HEK293 (cell line): ENCODE data around the gene PHKG2.

Source experiments
- CTCF ChIA-PET: fragments of 350-600 bp; formaldehyde crosslinking; extraction: SDS; loops from one replicate; lab custom pipeline; 2021; ENCODE audit warnings: antibody characterized with exemption; lab: Yijun Ruan, JAX
- POLR2A ChIA-PET: fragments of 300-600 bp; formaldehyde crosslinking; extraction: SDS; loops from one replicate; lab custom pipeline; 2020; ENCODE audit warnings: antibody characterized with exemption, inconsistent platforms; lab: Yijun Ruan, JAX
- H3K27ac ChIP-seq: fragments of 200-500 bp; sonication (Bioruptor generic); 2 replicates; pipeline ENCODE4 v1.5.1; 2014; ENCODE audit warnings: low read depth, low read length, control low read depth, inconsistent platforms; ENCODE audit errors: extremely low read depth
- H3K36me3 ChIP-seq, 2 experiments: fragments of 200-500 bp in 1 of 2; sonication (Bioruptor generic) in 1 of 2; 1 replicate in 1 of 2; 2 replicates in 1 of 2; pipeline ENCODE4 v1.5.1; 2014 to 2017; ENCODE audit warnings: inconsistent platforms in 2 of 2, low read length in 2 of 2; ENCODE audit not compliant: control insufficient read depth in 2 of 2, insufficient read depth in 1 of 2
- H3K4me1 ChIP-seq: fragments of 200-500 bp; sonication (Bioruptor generic); 2 replicates; pipeline ENCODE4 v1.5.1; 2014; ENCODE audit warnings: mild to moderate bottlenecking, low read length, inconsistent platforms; ENCODE audit not compliant: control insufficient read depth, insufficient read depth
- H3K4me3 ChIP-seq: 2 replicates; pipeline ENCODE4 v1.5.1; 2011; ENCODE audit warnings: low read depth, mild to moderate bottlenecking, control low read depth, low read length, moderate library complexity
- H3K9me3 ChIP-seq: fragments of 200-500 bp; sonication (Bioruptor generic); 2 replicates; pipeline ENCODE4 v1.5.1; 2014; ENCODE audit warnings: low read depth, low read length, inconsistent platforms; ENCODE audit not compliant: control insufficient read depth, insufficient read depth
- HOXD13 ChIP-seq: sonication (generic); formaldehyde crosslinking; IDR thresholded peaks from 2 replicates; pipeline ENCODE4 v1.8.0; 2022; ENCODE audit warnings: missing genetic modification reagents, borderline replicate concordance
- KLF10 ChIP-seq: fragments of 450-650 bp; IDR thresholded peaks from 2 replicates; pipeline ENCODE4 v1.5.1; 2018; ENCODE audit warnings: missing biosample characterization, mild to moderate bottlenecking, missing genetic modification characterization
- OSR2 ChIP-seq: fragments of 450-650 bp; formaldehyde crosslinking; IDR thresholded peaks from 2 replicates; pipeline ENCODE4 v1.5.1; 2016; ENCODE audit warnings: missing biosample characterization, missing genetic modification characterization
- ZNF155 ChIP-seq: fragments of 450-650 bp; formaldehyde crosslinking; IDR thresholded peaks from 2 replicates; pipeline ENCODE4 v1.5.1; 2016; ENCODE audit warnings: missing biosample characterization, missing genetic modification characterization
- ZNF169 ChIP-seq: fragments of 450-650 bp; formaldehyde crosslinking; IDR thresholded peaks from 2 replicates; pipeline ENCODE4 v1.5.1; 2016; ENCODE audit warnings: missing biosample characterization, missing genetic modification characterization
- ZNF19 ChIP-seq: fragments of 450-650 bp; formaldehyde crosslinking; IDR thresholded peaks from 2 replicates; pipeline ENCODE4; 2016; ENCODE audit warnings: missing biosample characterization, missing genetic modification characterization, low read depth
- ZNF211 ChIP-seq: fragments of 450-650 bp; formaldehyde crosslinking; IDR thresholded peaks from 2 replicates; pipeline ENCODE4 v1.5.1; 2016; ENCODE audit warnings: low read depth, missing biosample characterization, missing genetic modification characterization
- ZNF23 ChIP-seq: fragments of 450-650 bp; formaldehyde crosslinking; IDR thresholded peaks from 2 replicates; pipeline ENCODE4 v1.5.1; 2016; ENCODE audit warnings: missing biosample characterization, missing genetic modification characterization, borderline replicate concordance
- ZNF24 ChIP-seq: fragments of 450-650 bp; formaldehyde crosslinking; IDR thresholded peaks from 2 replicates; pipeline ENCODE4 v1.5.1; 2016; ENCODE audit warnings: missing biosample characterization, missing genetic modification characterization
- ZNF366 ChIP-seq: fragments of 450-650 bp; formaldehyde crosslinking; conservative IDR thresholded peaks from 2 replicates; pipeline ENCODE4 v1.5.1; 2016; ENCODE audit warnings: missing biosample characterization, missing genetic modification characterization
- ZNF37A ChIP-seq: fragments of 450-650 bp; IDR thresholded peaks from 2 replicates; pipeline ENCODE4 v1.5.1; 2018; ENCODE audit warnings: missing biosample characterization, missing genetic modification characterization
- ZNF426 ChIP-seq: fragments of 450-650 bp; formaldehyde crosslinking; IDR thresholded peaks from 2 replicates; pipeline ENCODE4 v1.5.1; 2017; ENCODE audit warnings: missing biosample characterization, missing genetic modification characterization, mild to moderate bottlenecking, inconsistent platforms, moderate library complexity
- ZNF501 ChIP-seq: fragments of 450-650 bp; formaldehyde crosslinking; IDR thresholded peaks from 2 replicates; pipeline ENCODE4 v1.5.1; 2016; ENCODE audit warnings: missing biosample characterization, missing genetic modification characterization
- ZNF600 ChIP-seq: fragments of 450-650 bp; formaldehyde crosslinking; IDR thresholded peaks from 2 replicates; pipeline ENCODE4 v1.5.1; 2016; ENCODE audit warnings: missing biosample characterization, missing genetic modification characterization
- ZNF624 ChIP-seq: fragments of 450-650 bp; formaldehyde crosslinking; IDR thresholded peaks from 2 replicates; pipeline ENCODE4 v1.5.1; 2017; ENCODE audit warnings: missing biosample characterization, missing genetic modification characterization
- ZNF629 ChIP-seq: fragments of 450-650 bp; formaldehyde crosslinking; IDR thresholded peaks from 2 replicates; pipeline ENCODE4 v1.5.1; 2017; ENCODE audit warnings: missing biosample characterization, missing genetic modification characterization
- ZNF768 ChIP-seq: fragments of 450-650 bp; formaldehyde crosslinking; IDR thresholded peaks from 2 replicates; pipeline ENCODE4 v1.5.1; 2018; ENCODE audit warnings: missing biosample characterization, mild to moderate bottlenecking, missing genetic modification characterization
- ZNF837 ChIP-seq: fragments of 450-650 bp; formaldehyde crosslinking; IDR thresholded peaks from 2 replicates; pipeline ENCODE4 v1.5.1; 2016; ENCODE audit warnings: missing biosample characterization, missing genetic modification characterization
- TF ChIP-seq, protein P1 (sequence below): fragments of 450-650 bp; formaldehyde crosslinking; IDR thresholded peaks from 2 replicates; pipeline ENCODE4 v1.5.1; 2016; ENCODE audit warnings: missing biosample characterization, missing genetic modification characterization
- TF ChIP-seq, protein P2 (sequence below): fragments of 450-650 bp; formaldehyde crosslinking; IDR thresholded peaks from 2 replicates; pipeline ENCODE4 v1.5.1; 2017; ENCODE audit warnings: missing biosample characterization, missing genetic modification characterization
- TF ChIP-seq, protein P3 (sequence below): fragments of 450-650 bp; formaldehyde crosslinking; IDR thresholded peaks from 2 replicates; pipeline ENCODE4 v1.5.1; 2016; ENCODE audit warnings: missing biosample characterization, missing genetic modification characterization
- TF ChIP-seq, protein P4 (sequence below): fragments of 450-650 bp; formaldehyde crosslinking; IDR thresholded peaks from 2 replicates; pipeline ENCODE4 v1.5.1; 2016; ENCODE audit warnings: missing biosample characterization, missing genetic modification characterization
- TF ChIP-seq, protein P5 (sequence below): fragments of 450-650 bp; formaldehyde crosslinking; IDR thresholded peaks from 2 replicates; pipeline ENCODE4 v1.5.1; 2016; ENCODE audit warnings: missing biosample characterization, missing genetic modification characterization

Gene PHKG2

DNA sequence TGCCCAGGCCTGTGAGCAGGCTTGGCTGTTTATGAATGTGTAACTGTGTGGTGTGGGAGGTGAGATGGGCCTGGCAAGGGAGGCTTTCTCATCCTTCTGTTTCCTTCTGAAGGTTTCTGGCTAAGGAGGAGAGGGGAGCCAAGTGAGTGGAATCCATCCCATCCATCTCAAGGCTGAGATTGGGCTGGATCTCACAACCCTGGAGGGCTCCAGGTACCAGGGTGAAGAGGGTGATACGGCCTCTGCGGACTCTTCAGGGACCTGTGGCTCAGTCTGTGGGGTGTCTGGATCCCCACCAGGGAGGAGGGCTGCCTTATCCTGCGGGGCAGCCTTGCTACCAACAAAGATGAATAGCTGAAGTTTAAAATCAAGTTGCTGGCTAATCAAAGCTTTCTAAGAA, 31.8 kb downstream of the PHKG2 start:
- H3K4me3 ChIP-seq: no peak overlapping the region
- peaks cover 0 to 61% of the 10 kb centered on the region in 2 experiments; a peak in 1 of 3 replicates for H3K36me3 ChIP-seq
- H3K27ac ChIP-seq: no peak overlapping the region
- TF ChIP-seq ZNF23 (tag by site-specific recombination) (no peak), ZNF24 (tag by site-specific recombination) (no peak), ZNF600 (tag by site-specific recombination) (peak; percentile 88)
- TF ChIP-seq, protein P1, sequence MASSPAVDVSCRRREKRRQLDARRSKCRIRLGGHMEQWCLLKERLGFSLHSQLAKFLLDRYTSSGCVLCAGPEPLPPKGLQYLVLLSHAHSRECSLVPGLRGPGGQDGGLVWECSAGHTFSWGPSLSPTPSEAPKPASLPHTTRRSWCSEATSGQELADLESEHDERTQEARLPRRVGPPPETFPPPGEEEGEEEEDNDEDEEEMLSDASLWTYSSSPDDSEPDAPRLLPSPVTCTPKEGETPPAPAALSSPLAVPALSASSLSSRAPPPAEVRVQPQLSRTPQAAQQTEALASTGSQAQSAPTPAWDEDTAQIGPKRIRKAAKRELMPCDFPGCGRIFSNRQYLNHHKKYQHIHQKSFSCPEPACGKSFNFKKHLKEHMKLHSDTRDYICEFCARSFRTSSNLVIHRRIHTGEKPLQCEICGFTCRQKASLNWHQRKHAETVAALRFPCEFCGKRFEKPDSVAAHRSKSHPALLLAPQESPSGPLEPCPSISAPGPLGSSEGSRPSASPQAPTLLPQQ (tag by site-specific recombination): peak; percentile 1; the same call in 1 of the 2 replicates
- peaks cover under 1% of the 10 kb centered on the region for H3K4me1 ChIP-seq
- ChIA-PET CTCF (interaction anchor here (1.0 kb wide), 1 partner anchor 34 kb away, joined by 3 read pairs; no protein-coding TSS in a partner anchor), POLR2A (interaction anchor here (0.5 to 1.8 kb wide), 6 partner anchors 11 to 47 kb away, joined by 3 to 5 read pairs (median 3); partner anchors contain the start of gene PHKG2)
- H3K9me3 ChIP-seq: no peaks in the 10 kb centered on the region

DNA sequence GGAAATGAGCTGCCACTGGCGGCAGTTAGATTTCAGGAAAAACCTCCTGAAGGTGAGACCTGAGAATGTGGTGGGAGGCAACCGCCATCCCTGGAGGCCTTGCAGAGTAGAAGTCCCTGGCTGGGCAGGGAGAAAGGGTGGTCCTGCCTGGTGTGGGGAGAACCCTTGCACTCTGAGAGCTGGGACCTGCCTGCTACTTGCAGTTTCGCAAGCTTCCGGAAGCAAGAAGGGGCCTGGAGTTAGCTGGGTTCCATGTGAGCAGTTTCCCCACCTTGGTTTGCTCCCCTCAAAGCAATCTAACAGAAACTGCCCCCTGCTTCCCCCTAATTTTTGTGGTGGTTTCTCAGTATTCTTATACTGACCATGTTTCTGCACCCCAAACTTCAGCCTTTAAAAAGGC, 32.3 kb downstream of the PHKG2 start:
- ChIA-PET POLR2A (interaction anchor here (0.5 to 1.8 kb wide), 6 partner anchors 11 to 48 kb away, joined by 3 to 5 read pairs (median 3); partner anchors contain the start of gene PHKG2), CTCF (interaction anchor here (1.0 kb wide), 1 partner anchor 33 kb away, joined by 3 read pairs; no protein-coding TSS in a partner anchor)
- Histone ChIP-seq H3K9me3 (no peaks in the 10 kb centered on the region), H3K36me3 (peaks cover 0 to 66% of the 10 kb centered on the region in 2 experiments; a peak in 1 of 3 replicates), H3K4me3 (no peak overlapping the region), H3K4me1 (peaks cover 3% of the 10 kb centered on the region), H3K27ac (no peak overlapping the region)
- no peak for TF ChIP-seq ZNF426 (tag by site-specific recombination)
- no peak for TF ChIP-seq ZNF155 (tag by site-specific recombination)
- no peak for TF ChIP-seq ZNF501 (tag by site-specific recombination)
- TF ChIP-seq, protein P2, sequence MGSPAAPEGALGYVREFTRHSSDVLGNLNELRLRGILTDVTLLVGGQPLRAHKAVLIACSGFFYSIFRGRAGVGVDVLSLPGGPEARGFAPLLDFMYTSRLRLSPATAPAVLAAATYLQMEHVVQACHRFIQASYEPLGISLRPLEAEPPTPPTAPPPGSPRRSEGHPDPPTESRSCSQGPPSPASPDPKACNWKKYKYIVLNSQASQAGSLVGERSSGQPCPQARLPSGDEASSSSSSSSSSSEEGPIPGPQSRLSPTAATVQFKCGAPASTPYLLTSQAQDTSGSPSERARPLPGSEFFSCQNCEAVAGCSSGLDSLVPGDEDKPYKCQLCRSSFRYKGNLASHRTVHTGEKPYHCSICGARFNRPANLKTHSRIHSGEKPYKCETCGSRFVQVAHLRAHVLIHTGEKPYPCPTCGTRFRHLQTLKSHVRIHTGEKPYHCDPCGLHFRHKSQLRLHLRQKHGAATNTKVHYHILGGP (tag by site-specific recombination): no peak
- TF ChIP-seq, protein P3, sequence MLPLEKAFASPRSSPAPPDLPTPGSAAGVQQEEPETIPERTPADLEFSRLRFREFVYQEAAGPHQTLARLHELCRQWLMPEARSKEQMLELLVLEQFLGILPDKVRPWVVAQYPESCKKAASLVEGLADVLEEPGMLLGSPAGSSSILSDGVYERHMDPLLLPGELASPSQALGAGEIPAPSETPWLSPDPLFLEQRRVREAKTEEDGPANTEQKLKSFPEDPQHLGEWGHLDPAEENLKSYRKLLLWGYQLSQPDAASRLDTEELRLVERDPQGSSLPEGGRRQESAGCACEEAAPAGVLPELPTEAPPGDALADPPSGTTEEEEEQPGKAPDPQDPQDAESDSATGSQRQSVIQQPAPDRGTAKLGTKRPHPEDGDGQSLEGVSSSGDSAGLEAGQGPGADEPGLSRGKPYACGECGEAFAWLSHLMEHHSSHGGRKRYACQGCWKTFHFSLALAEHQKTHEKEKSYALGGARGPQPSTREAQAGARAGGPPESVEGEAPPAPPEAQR (tag by site-specific recombination): no peak
- no peak for TF ChIP-seq ZNF366 (tag by site-specific recombination)
- no peak for TF ChIP-seq ZNF169 (tag by site-specific recombination)
- TF ChIP-seq, protein P4, sequence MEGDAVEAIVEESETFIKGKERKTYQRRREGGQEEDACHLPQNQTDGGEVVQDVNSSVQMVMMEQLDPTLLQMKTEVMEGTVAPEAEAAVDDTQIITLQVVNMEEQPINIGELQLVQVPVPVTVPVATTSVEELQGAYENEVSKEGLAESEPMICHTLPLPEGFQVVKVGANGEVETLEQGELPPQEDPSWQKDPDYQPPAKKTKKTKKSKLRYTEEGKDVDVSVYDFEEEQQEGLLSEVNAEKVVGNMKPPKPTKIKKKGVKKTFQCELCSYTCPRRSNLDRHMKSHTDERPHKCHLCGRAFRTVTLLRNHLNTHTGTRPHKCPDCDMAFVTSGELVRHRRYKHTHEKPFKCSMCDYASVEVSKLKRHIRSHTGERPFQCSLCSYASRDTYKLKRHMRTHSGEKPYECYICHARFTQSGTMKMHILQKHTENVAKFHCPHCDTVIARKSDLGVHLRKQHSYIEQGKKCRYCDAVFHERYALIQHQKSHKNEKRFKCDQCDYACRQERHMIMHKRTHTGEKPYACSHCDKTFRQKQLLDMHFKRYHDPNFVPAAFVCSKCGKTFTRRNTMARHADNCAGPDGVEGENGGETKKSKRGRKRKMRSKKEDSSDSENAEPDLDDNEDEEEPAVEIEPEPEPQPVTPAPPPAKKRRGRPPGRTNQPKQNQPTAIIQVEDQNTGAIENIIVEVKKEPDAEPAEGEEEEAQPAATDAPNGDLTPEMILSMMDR (tag by site-specific recombination): no peak
- TF ChIP-seq ZNF629 (tag by site-specific recombination): no peak
- no peak for TF ChIP-seq HOXD13
- TF ChIP-seq ZNF768: no peak
- TF ChIP-seq ZNF837 (tag by site-specific recombination): no peak
- no peak for TF ChIP-seq ZNF624 (tag by site-specific recombination)
- TF ChIP-seq ZNF37A (tag by site-specific recombination): no peak
- no peak for TF ChIP-seq ZNF19 (tag by site-specific recombination)
- TF ChIP-seq, protein P5, sequence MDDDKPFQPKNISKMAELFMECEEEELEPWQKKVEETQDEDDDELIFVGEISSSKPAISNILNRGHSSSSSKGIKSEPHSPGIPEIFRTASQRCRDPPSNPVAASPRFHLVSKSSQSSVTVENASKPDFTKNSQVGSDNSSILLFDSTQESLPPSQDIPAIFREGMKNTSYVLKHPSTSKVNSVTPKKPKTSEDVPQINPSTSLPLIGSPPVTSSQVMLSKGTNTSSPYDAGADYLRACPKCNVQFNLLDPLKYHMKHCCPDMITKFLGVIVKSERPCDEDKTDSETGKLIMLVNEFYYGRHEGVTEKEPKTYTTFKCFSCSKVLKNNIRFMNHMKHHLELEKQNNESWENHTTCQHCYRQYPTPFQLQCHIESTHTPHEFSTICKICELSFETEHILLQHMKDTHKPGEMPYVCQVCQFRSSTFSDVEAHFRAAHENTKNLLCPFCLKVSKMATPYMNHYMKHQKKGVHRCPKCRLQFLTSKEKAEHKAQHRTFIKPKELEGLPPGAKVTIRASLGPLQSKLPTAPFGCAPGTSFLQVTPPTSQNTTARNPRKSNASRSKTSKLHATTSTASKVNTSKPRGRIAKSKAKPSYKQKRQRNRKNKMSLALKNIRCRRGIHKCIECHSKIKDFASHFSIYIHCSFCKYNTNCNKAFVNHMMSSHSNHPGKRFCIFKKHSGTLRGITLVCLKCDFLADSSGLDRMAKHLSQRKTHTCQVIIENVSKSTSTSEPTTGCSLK: no peak
- no peak for TF ChIP-seq OSR2 (tag by site-specific recombination)
- no peak for TF ChIP-seq KLF10 (tag by site-specific recombination)
- TF ChIP-seq ZNF211 (tag by site-specific recombination): no peak
